SK-N-SH (cell line): ENCODE results near the gene QKI. TPM values are rescaled to one million over a fixed set of nuclear protein-coding genes. Genes with fewer than 3 reads are reported as not detected.

Experiments
- CTCF ChIA-PET: fragments of 300-600, 350-600 bp; formaldehyde crosslinking; extraction: SDS; loops from one replicate; lab custom pipeline; 2021; lab: Yijun Ruan, JAX
- POLR2A ChIA-PET: fragments of 350-600 bp; sonication (Branson Sonifier 250); formaldehyde crosslinking; extraction: SDS; loops from one replicate; lab custom pipeline; 2020; ENCODE audit warnings: antibody characterized with exemption, inconsistent platforms; lab: Yijun Ruan, JAX
- DNase-seq: peaks from one replicate; pipeline ENCODE4 v3.0.0; 2012
- H2AFZ ChIP-seq: fragments of 200-600 bp; sonication (generic); 2 replicates; pipeline ENCODE4 v1.8.1; 2016; ENCODE audit warnings: antibody characterized with exemption, mild to moderate bottlenecking, low read depth
- H3F3A ChIP-seq: fragments of 200-600 bp; sonication (generic); replicated peaks from 2 replicates; pipeline ENCODE3; 2016; ENCODE audit warnings: antibody characterized with exemption, mild to moderate bottlenecking; ENCODE audit not compliant: insufficient read depth
- H3K27ac ChIP-seq, 2 experiments: fragments of 200-500 bp in 1 of 2; fragments of 200-600 bp in 1 of 2; sonication (Bioruptor generic) in 1 of 2; sonication (generic), shearing (Covaris generic) in 1 of 2; 2 replicates each; pipeline versions ENCODE4 v1.5.1 to v1.6.1; 2014 to 2016; ENCODE audit warnings: low read depth in 2 of 2, inconsistent platforms in 1 of 2, low read length in 1 of 2, mild to moderate bottlenecking in 1 of 2, mixed read lengths in 1 of 2
- H3K27me3 ChIP-seq: fragments of 200-600 bp; sonication (generic), shearing (Covaris generic); 2 replicates; pipeline ENCODE4 v1.6.1; 2016; ENCODE audit warnings: mixed run types; ENCODE audit not compliant: insufficient read depth
- H3K36me3 ChIP-seq, 2 experiments: fragments of 200-500 bp in 1 of 2; fragments of 200-600 bp in 1 of 2; sonication (Bioruptor generic) in 1 of 2; sonication (generic) in 1 of 2; replicated peaks in 1 of 2; 2 replicates each; pipeline versions ENCODE3 to v1.5.1; 2014 to 2016; ENCODE audit warnings: low read length in 1 of 2, mild to moderate bottlenecking in 1 of 2; ENCODE audit not compliant: insufficient read depth in 2 of 2, control insufficient read depth in 1 of 2
- H3K4me1 ChIP-seq, 2 experiments: fragments of 200-500 bp in 1 of 2; fragments of 200-600 bp in 1 of 2; sonication (Bioruptor generic) in 1 of 2; sonication (generic), shearing (Covaris generic) in 1 of 2; 2 replicates each; pipeline versions ENCODE4 v1.5.1 to v1.6.1; 2014 to 2016; ENCODE audit warnings: low read depth in 1 of 2, low read length in 1 of 2, mixed run types in 1 of 2; ENCODE audit not compliant: insufficient read depth in 2 of 2, control insufficient read depth in 1 of 2
- H3K4me2 ChIP-seq: fragments of 200-600 bp; sonication (generic), shearing (Covaris generic); 2 replicates; pipeline ENCODE4 v1.6.1; 2017; ENCODE audit warnings: mixed run types
- H3K4me3 ChIP-seq, 2 experiments: fragments of 200-500 bp in 1 of 2; fragments of 200-600 bp in 1 of 2; sonication (Bioruptor generic) in 1 of 2; sonication (generic), shearing (Covaris generic) in 1 of 2; 2 replicates each; pipeline versions ENCODE4 v1.5.1 to v1.8.1; 2014 to 2016; ENCODE audit warnings: low read depth in 2 of 2, inconsistent platforms in 1 of 2, low read length in 1 of 2, mild to moderate bottlenecking in 1 of 2, mixed read lengths in 1 of 2, moderate library complexity in 1 of 2
- H3K79me2 ChIP-seq: fragments of 200-600 bp; sonication (generic); 2 replicates; pipeline ENCODE4 v1.8.1; 2017; ENCODE audit warnings: mild to moderate bottlenecking; ENCODE audit not compliant: insufficient read depth
- H3K9ac ChIP-seq: fragments of 200-600 bp; sonication (generic); 2 replicates; pipeline ENCODE4 v1.6.1; 2017; ENCODE audit warnings: mixed run types
- H3K9me2 ChIP-seq: fragments of 200-600 bp; sonication (generic); 2 replicates; pipeline ENCODE4 v1.6.1; 2017; ENCODE audit warnings: mixed run types
- H3K9me3 ChIP-seq: fragments of 200-600 bp; sonication (generic); 2 replicates; pipeline ENCODE4 v1.6.1; 2017; ENCODE audit warnings: mixed run types, mild to moderate bottlenecking, moderate library complexity
- H4K20me1 ChIP-seq: fragments of 200-600 bp; sonication (generic); 2 replicates; pipeline ENCODE4 v1.6.1; 2017; ENCODE audit warnings: mild to moderate bottlenecking, mixed run types; ENCODE audit not compliant: insufficient read depth
- ELF1 ChIP-seq: IDR thresholded peaks from 2 replicates; pipeline ENCODE4 v1.4.0; 2012
- FOSL2 ChIP-seq: IDR thresholded peaks from 2 replicates; pipeline ENCODE4 v1.4.0; 2012; ENCODE audit warnings: low read depth, mild to moderate bottlenecking, moderate library complexity, borderline replicate concordance
- FOXJ3 ChIP-seq: sonication (generic); formaldehyde crosslinking; IDR thresholded peaks from 2 replicates; pipeline ENCODE4 v1.5.1; 2020; ENCODE audit warnings: mild to moderate bottlenecking, missing genetic modification reagents
- GATA2 ChIP-seq: sonication (generic); formaldehyde crosslinking; IDR thresholded peaks from 2 replicates; pipeline ENCODE4 v1.5.0; 2020; ENCODE audit warnings: mild to moderate bottlenecking, missing genetic modification reagents
- MEF2A ChIP-seq: IDR thresholded peaks from 2 replicates; pipeline ENCODE4 v1.4.0; 2012; ENCODE audit warnings: low read depth, borderline replicate concordance
- NFIC ChIP-seq: IDR thresholded peaks from 2 replicates; pipeline ENCODE4 v1.4.0; 2012; ENCODE audit warnings: borderline replicate concordance
- NRF1 ChIP-seq: IDR thresholded peaks from 2 replicates; pipeline ENCODE4 v1.6.1; 2012; ENCODE audit warnings: low read depth, mild to moderate bottlenecking, low read length
- POLR2AphosphoS5 ChIP-seq: IDR thresholded peaks from 2 replicates; pipeline ENCODE4 v1.6.1; 2012; ENCODE audit warnings: low read depth, low read length
- RCOR1 ChIP-seq: fragments of 150-350 bp; IDR thresholded peaks from 2 replicates; pipeline ENCODE4 v1.6.1; 2017; ENCODE audit warnings: antibody characterized with exemption, low read length
- RFX5 ChIP-seq: IDR thresholded peaks from 2 replicates; pipeline ENCODE4 v1.6.1; 2012; ENCODE audit warnings: mild to moderate bottlenecking, improper control_type of control experiment, low read length
- SMC3 ChIP-seq: IDR thresholded peaks from 2 replicates; pipeline ENCODE4 v1.6.1; 2012; ENCODE audit warnings: low read depth, low read length, improper control_type of control experiment
- WGBS: methylation state at CpG from one replicate; pipeline ENCODE4 v1.1.6; 2017; ENCODE audit warnings: low lambda C conversion rate; 5-methylcytosine and 5-hydroxymethylcytosine counted together
- polyA plus RNA-seq, 3 experiments: library from polyadenylated mRNA; depleted of rRNA; stranded (reverse); fragments of >200 nt; gene quantifications; 2 replicates each; pipeline ENCODE4 v1.2.3, GENCODE V29; 2012
- TF ChIP-seq, protein P1 (sequence below): IDR thresholded peaks from 2 replicates; pipeline ENCODE4 v1.4.0; 2012; ENCODE audit warnings: low read depth, borderline replicate concordance
- TF ChIP-seq, protein P2 (sequence below): IDR thresholded peaks from 2 replicates; pipeline ENCODE4 v1.4.0; 2012; ENCODE audit warnings: low read depth
- TF ChIP-seq, protein P3 (sequence below): fragments of 150-350 bp; IDR thresholded peaks from 2 replicates; pipeline ENCODE4 v1.6.1; 2016; ENCODE audit warnings: mild to moderate bottlenecking, low read depth, low read length
- TF ChIP-seq, protein P4 (sequence below): fragments of 200-600 bp; sonication (generic); IDR thresholded peaks from 2 replicates; pipeline ENCODE4 v1.6.1; 2017; ENCODE audit warnings: antibody characterized with exemption, mild to moderate bottlenecking, moderate library complexity
- TF ChIP-seq, protein P5 (sequence below): IDR thresholded peaks from 2 replicates; pipeline ENCODE4; 2012

Gene QKI
- polyA plus RNA-seq, 1 of the 3 experiments (the other 2 are of a cell fraction) = 51.1 TPM

DNA sequence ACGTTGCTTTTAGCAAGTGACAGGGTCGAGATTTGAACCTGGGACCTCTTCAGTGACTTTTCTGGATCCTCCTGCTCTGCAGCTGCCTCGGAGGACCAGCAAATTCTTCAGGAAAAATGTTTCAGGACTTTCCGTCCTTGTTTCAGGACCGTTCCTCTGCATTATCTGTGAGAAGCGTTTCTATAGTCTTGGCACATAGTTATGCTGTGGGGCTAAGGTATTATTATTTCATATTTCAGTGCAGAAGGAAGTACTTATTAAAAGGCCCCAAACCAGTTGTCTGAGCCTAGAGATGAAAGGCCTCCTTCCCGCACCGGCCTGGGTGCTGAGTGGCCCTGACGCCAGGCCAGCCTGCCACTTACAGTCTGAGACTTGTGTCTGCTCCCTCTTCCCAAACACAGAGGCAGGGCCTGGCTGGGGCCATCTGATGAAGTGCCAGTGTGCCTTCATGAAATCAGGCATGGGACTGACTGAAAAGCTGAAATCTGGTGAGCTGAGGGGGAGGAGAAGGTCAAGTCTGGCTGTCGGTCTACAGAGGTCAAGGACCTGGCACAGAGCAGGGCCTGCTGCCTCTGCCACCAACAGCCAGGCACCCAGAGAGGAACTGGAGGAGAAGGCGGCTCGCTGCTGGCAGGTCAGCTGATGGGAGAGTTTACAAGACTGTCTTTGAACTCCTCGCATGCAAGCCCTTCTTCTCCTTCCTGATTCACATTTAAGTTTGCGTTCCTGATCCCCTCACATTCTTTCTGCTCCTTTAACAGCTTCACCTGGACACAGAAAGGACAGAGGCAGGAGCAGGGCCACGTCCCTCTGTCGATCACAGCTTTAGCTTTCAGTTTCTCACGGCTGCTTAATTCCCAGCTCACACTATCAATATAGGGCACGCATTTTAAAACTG, 8.9 kb upstream of the QKI start:
- Histone ChIP-seq H3K27me3 (no peaks in the 10 kb centered on the region), H3K79me2 (no peaks in the 10 kb centered on the region), H4K20me1 (no peaks in the 10 kb centered on the region), H3K4me3 (no peak overlapping the region; a peak in 1 of 4 replicates), H3F3A (no peaks in the 10 kb centered on the region), H3K4me1 (peaks cover 0 to 9% of the 10 kb centered on the region in 2 experiments; a peak in 2 of 4 replicates), H3K9me2 (no peaks in the 10 kb centered on the region)
- POLR2A ChIA-PET = no interaction called here
- peak; percentile 51 for DNase-seq
- WGBS = 83% methylated on average over 18 of the region's 18 CpGs
- TF ChIP-seq ELF1 = no peak
- TF ChIP-seq, protein P1, sequence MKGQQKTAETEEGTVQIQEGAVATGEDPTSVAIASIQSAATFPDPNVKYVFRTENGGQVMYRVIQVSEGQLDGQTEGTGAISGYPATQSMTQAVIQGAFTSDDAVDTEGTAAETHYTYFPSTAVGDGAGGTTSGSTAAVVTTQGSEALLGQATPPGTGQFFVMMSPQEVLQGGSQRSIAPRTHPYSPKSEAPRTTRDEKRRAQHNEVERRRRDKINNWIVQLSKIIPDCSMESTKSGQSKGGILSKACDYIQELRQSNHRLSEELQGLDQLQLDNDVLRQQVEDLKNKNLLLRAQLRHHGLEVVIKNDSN = no peak
- TF ChIP-seq, protein P2, sequence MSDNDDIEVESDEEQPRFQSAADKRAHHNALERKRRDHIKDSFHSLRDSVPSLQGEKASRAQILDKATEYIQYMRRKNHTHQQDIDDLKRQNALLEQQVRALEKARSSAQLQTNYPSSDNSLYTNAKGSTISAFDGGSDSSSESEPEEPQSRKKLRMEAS = no peak
- TF ChIP-seq, protein P3, sequence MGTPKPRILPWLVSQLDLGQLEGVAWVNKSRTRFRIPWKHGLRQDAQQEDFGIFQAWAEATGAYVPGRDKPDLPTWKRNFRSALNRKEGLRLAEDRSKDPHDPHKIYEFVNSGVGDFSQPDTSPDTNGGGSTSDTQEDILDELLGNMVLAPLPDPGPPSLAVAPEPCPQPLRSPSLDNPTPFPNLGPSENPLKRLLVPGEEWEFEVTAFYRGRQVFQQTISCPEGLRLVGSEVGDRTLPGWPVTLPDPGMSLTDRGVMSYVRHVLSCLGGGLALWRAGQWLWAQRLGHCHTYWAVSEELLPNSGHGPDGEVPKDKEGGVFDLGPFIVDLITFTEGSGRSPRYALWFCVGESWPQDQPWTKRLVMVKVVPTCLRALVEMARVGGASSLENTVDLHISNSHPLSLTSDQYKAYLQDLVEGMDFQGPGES = no peak
- no peak for TF ChIP-seq FOXJ3
- TF ChIP-seq POLR2AphosphoS5 = no peak
- TF ChIP-seq, protein P4, sequence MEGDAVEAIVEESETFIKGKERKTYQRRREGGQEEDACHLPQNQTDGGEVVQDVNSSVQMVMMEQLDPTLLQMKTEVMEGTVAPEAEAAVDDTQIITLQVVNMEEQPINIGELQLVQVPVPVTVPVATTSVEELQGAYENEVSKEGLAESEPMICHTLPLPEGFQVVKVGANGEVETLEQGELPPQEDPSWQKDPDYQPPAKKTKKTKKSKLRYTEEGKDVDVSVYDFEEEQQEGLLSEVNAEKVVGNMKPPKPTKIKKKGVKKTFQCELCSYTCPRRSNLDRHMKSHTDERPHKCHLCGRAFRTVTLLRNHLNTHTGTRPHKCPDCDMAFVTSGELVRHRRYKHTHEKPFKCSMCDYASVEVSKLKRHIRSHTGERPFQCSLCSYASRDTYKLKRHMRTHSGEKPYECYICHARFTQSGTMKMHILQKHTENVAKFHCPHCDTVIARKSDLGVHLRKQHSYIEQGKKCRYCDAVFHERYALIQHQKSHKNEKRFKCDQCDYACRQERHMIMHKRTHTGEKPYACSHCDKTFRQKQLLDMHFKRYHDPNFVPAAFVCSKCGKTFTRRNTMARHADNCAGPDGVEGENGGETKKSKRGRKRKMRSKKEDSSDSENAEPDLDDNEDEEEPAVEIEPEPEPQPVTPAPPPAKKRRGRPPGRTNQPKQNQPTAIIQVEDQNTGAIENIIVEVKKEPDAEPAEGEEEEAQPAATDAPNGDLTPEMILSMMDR = no peak
- TF ChIP-seq NRF1 = no peak
- TF ChIP-seq GATA2 (CRISPR knock-in tag) = no peak
- no peak for TF ChIP-seq RCOR1
- TF ChIP-seq FOSL2 = no peak
- TF ChIP-seq, all 33 proteins: peak for 0
- H2AFZ ChIP-seq = no peak overlapping the region
- H3K9me3 ChIP-seq = no peaks in the 10 kb centered on the region
- no peaks in the 10 kb centered on the region for H3K36me3 ChIP-seq
- H3K9ac ChIP-seq = no peak overlapping the region
- CTCF ChIA-PET = interaction anchor here (0.6 to 1.4 kb wide), 2 partner anchors 984 to 1228 kb away, joined by 3 read pairs; no protein-coding TSS in a partner anchor
- peak overlapping the region in 1 of 2 experiments; percentile 67; a peak in 2 of 4 replicates for H3K27ac ChIP-seq
- no peak overlapping the region for H3K4me2 ChIP-seq

DNA sequence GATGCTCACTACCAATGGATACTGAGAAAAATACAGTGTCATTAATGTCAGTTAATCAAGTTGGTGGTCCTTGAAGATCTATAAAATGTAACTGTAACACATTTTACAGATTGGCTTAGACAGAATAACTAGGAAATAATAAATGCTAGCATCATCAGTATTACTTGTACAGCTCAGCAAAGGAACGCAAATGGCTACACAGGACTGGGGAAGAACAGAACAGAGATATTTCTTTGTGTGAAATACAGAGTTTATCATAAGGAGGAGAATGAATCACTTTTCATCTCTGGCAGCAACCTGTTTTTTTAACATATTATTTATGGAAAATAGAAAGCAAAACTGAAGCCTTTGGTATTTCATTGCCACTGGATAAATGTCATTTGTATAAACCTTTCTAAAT, 8.2 kb upstream of the QKI start:
- TF ChIP-seq, protein P5, sequence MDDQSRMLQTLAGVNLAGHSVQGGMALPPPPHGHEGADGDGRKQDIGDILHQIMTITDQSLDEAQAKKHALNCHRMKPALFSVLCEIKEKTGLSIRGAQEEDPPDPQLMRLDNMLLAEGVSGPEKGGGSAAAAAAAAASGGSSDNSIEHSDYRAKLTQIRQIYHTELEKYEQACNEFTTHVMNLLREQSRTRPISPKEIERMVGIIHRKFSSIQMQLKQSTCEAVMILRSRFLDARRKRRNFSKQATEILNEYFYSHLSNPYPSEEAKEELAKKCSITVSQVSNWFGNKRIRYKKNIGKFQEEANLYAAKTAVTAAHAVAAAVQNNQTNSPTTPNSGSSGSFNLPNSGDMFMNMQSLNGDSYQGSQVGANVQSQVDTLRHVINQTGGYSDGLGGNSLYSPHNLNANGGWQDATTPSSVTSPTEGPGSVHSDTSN = no peak
- no peak for TF ChIP-seq RFX5
- TF ChIP-seq SMC3 = no peak
- TF ChIP-seq MEF2A = no peak
- TF ChIP-seq NFIC = no peak
- no peak for TF ChIP-seq POLR2AphosphoS5
- TF ChIP-seq, all 33 proteins: peak for 0
- ChIA-PET CTCF (interaction anchor here (0.6 to 1.4 kb wide), 2 partner anchors 984 to 1228 kb away, joined by 3 read pairs; no protein-coding TSS in a partner anchor), POLR2A (no interaction called here)
- H3K4me2 ChIP-seq = no peak overlapping the region
- no peaks in the 10 kb centered on the region for H3K27me3 ChIP-seq
- H3K9me3 ChIP-seq = no peaks in the 10 kb centered on the region
- no peaks in the 10 kb centered on the region for H3K36me3 ChIP-seq
- H2AFZ ChIP-seq = no peak overlapping the region
- no peaks in the 10 kb centered on the region for H3K79me2 ChIP-seq
- no peak overlapping the region for H3K9ac ChIP-seq
- peak overlapping the region in 1 of 2 experiments; percentile 11; a peak in 1 of 4 replicates for H3K27ac ChIP-seq
- H3K4me1 ChIP-seq = peaks cover 0 to 9% of the 10 kb centered on the region in 2 experiments; a peak in 2 of 4 replicates
- no peaks in the 10 kb centered on the region for H3K9me2 ChIP-seq
- no peak for DNase-seq
- H4K20me1 ChIP-seq = no peaks in the 10 kb centered on the region
- H3K4me3 ChIP-seq = no peak overlapping the region
- no peaks in the 10 kb centered on the region for H3F3A ChIP-seq
- 97% methylated on average over 1 of the region's 1 CpG for WGBS
